ENCODE results near the gene FGFR4.

FGFR4 gene

DNA sequence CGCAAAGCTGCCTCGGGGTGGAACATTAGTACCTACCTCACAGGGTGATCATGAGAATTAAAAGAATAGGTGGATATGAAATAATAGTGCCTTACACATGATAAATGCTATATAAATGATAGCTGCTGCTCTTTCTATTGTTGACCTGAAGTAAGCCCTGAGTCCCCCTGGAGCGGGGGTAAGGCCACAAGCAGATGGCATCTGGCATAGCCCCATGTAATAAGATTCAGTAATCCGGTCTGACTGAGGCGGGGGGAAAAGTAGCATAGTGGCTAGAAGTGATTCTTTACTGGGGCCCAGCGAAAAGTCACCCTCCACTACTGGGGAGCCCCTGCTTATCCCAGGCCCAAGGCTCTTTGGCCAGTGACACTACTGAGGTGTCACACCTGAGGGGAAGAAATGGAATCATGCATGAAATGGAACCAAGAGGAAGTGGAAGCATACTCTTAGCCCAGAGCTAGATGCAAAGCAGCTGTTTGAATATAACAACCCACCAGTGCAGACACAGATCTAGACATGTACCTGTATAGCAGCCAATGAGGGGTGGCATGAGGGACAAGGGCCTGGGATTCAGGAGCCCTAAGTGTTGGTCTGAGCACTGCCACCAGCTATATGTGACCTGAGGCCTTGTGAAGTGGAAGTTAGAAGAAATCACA is 16.1 kb upstream of the FGFR4 start:
- TF ChIP-seq, protein P1, sequence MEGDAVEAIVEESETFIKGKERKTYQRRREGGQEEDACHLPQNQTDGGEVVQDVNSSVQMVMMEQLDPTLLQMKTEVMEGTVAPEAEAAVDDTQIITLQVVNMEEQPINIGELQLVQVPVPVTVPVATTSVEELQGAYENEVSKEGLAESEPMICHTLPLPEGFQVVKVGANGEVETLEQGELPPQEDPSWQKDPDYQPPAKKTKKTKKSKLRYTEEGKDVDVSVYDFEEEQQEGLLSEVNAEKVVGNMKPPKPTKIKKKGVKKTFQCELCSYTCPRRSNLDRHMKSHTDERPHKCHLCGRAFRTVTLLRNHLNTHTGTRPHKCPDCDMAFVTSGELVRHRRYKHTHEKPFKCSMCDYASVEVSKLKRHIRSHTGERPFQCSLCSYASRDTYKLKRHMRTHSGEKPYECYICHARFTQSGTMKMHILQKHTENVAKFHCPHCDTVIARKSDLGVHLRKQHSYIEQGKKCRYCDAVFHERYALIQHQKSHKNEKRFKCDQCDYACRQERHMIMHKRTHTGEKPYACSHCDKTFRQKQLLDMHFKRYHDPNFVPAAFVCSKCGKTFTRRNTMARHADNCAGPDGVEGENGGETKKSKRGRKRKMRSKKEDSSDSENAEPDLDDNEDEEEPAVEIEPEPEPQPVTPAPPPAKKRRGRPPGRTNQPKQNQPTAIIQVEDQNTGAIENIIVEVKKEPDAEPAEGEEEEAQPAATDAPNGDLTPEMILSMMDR (conservative IDR thresholded peaks at IDR 0.05), result no peak
- no peak for TF ChIP-seq ZFX (IDR thresholded peaks at IDR 0.05)
- H3K27ac ChIP-seq, result no peak overlapping the region

DNA sequence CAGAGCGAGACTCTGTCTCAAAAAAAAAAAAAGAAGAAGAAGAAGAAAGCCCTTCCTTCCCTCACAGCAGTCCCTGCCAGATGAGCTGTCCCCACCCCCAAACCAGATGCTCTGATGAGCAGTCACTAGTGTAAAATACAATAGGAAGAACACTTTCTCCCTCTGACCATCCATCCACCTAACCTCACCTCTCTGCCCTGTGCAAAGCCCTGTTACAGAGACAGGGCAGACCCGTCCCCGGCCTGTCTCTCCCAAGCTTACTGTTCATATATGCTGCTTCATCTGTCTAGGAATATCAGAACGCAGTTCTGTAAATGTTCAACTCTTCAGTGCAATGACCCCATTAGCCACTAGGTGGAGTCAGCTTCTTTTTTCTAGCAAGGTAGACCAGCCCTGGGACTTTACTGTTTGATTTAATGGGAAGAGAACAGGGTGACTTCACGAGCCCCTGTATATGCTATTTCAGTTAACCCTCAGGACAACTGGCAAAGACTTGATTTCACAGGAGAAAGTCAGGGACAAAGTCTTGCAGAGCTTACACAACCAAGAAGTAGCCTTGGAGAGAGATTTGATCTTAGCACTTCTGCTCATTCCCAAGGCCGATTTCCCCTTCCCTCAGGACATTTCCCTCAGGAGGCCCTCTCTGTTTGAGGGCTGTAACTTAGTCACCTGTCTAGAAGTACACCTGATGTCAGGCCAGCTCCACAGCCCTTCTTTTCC is 14.9 kb upstream of the FGFR4 start:
- TF ChIP-seq ZFX (IDR thresholded peaks at IDR 0.05), result no peak
- TF ChIP-seq, protein P1 (conservative IDR thresholded peaks at IDR 0.05), result peak; percentile 94
- no peak overlapping the region for H3K27ac ChIP-seq

DNA sequence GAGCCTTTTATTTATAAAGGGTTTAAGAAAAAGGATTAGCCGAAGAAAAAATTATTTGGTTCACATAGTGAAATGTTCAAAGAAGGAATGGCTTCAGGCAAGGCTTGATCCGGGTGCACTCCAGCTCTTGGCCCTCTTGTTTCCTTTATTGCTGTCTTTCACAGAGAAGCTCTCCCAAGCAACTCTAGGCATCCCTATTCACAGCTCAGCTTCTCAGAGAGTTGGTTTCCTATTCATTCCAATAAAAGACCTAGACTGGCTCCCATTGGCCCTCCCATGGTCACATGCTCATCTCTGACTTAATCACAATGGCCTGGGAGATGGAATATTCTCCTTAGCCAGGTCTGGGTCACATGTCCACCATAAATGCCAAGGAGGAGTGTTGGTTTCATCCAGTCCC is 9.4 kb upstream of the FGFR4 start:
- no peak for TF ChIP-seq ZFX (IDR thresholded peaks at IDR 0.05)
- TF ChIP-seq, protein P1 (conservative IDR thresholded peaks at IDR 0.05), result no peak
- H3K27ac ChIP-seq, result no peak overlapping the region

DNA sequence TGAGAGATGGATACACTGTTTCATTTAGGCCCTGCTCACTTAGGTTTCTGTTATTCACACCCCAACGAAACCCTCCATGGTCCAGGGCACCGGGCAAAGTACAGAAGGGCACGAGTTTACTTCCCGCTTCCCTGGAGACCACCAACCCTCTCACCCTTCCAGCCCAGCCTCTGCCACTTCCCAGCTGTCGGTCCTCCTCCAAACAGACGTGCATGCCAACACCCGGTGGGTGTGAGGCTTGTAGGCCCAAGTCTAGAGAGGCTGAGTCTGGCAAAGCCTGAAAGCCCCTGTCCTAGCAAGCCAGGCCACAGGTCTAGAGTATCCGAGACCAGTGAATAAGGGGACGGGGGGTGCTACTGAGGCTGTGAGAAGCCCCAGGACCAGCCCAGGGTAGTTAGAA is 7.1 kb upstream of the FGFR4 start:
- H3K27ac ChIP-seq, result no peak overlapping the region
- TF ChIP-seq, protein P1 (conservative IDR thresholded peaks at IDR 0.05), result no peak
- no peak for TF ChIP-seq ZFX (IDR thresholded peaks at IDR 0.05)

DNA sequence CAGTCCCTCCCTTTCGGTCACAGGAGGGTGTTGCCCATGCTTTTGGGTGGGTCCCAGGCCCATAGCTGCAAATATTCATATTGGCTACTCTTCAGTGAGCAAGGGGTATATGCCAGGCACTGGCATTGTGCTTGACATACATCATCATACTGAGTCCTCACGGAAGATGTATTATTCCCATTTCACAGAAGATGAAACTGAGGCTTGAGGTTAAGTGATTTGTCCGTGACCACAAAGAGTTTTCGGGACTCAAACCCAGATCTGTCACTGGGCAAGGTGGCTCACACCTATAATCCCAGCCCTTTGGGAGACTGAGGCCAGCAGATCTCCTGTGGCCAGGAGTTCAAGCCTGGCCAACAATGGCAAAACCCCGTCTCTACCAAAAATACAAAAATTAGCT is 6.5 kb upstream of the FGFR4 start:
- TF ChIP-seq ZFX (IDR thresholded peaks at IDR 0.05), result no peak
- TF ChIP-seq, protein P1 (conservative IDR thresholded peaks at IDR 0.05), result no peak
- H3K27ac ChIP-seq, result no peak overlapping the region

DNA sequence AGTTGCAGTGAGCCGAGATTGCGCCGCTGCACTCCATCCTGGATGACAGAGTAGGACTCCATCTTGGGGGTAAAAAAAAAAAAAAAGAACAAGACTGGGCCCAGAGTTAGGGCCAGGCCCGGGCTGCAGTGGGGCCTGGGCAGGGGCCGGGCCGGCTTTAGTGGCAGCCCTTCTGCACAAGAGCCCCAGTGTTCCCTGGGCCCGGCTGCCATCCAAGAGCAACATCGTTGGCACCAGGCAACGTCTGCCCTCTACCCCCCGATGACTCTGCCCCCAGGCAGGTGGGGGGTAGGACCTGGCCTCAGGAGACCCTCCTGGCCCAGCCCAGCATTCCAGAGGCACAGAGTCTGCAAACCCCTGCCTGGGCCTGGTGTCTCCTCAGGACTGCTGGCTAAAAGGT is 4.9 kb upstream of the FGFR4 start:
- TF ChIP-seq, protein P1 (conservative IDR thresholded peaks at IDR 0.05), result no peak
- no peak for TF ChIP-seq ZFX (IDR thresholded peaks at IDR 0.05)
- no peak overlapping the region for H3K27ac ChIP-seq

DNA sequence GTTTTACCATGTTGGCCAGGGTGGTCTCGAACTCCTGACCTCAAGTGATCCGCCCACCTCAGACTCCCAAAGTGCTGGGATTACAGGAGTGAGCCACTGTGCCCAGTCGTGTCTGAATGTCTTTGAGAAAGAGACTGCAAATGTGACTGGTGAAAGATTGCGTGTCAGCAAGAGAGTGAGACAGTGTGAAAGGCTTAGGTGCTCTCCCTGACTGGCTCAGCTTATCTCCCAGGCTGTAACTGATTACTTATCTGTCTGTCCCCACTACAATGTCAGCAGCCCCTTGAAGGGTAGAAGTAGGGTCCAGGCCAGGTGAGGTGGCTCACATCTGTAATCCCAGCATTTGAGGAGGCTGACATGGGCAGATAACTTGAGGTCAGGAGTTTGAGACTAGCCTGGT is 3.4 kb upstream of the FGFR4 start:
- TF ChIP-seq, protein P1 (conservative IDR thresholded peaks at IDR 0.05), result no peak
- no peak for TF ChIP-seq ZFX (IDR thresholded peaks at IDR 0.05)
- no peak overlapping the region for H3K27ac ChIP-seq

All from C4-2B (cell line).